K562 (cell line): ENCODE results near the gene MYO3B. TPM values are rescaled to one million over a fixed set of nuclear protein-coding genes. Genes with fewer than 3 reads are reported as not detected.

Experiments
- ATAC-seq: fragments of 200-7000 bp; cut with Tn5 transposase; 3 replicates; pipeline ENCODE4 v1.9.1; 2020; ENCODE audit warnings: moderate library complexity
- BruUV-seq: library from RNA; stranded (reverse); fragments of 400-500 nt; replicated peaks from 2 replicates; lab custom pipeline; 2021; lab: Mats Ljungman, UMichigan
- CTCF ChIA-PET: fragments of 300-600 bp; formaldehyde crosslinking; extraction: SDS; loops from one replicate; lab custom pipeline; 2021; ENCODE audit warnings: low intra/inter-chr PET ratio; lab: Yijun Ruan, JAX
- POLR2A ChIA-PET: fragments of 300-600, 350-650 bp; sonication (Branson Sonifier 250); formaldehyde crosslinking; extraction: SDS; loops from one replicate; lab custom pipeline; 2021; ENCODE audit warnings: antibody characterized with exemption, inconsistent platforms; lab: Yijun Ruan, JAX
- DNase-seq, 4 experiments: peaks; one replicate each; pipeline versions ENCODE4 v3.0.0 to v3.0.0-alpha.2; 2011 to 2018; ENCODE audit warnings: low spot score in 3 of 4, mixed read lengths in 3 of 4; ENCODE audit errors: extremely low read depth in 1 of 4
- FAIRE-seq: peaks from 2 replicates; lab custom pipeline; 2011; peaks lifted over from hg19 to GRCh38; lab: Jason Lieb, UNC
- H2AFZ ChIP-seq: 2 replicates; pipeline ENCODE4 v1.6.0; 2011; ENCODE audit warnings: low read depth, low read length, control low read depth, inconsistent platforms
- H3K27ac ChIP-seq: fragments of 200-600 bp; 3 replicates; pipeline ENCODE4 v1.8.0; 2011; ENCODE audit warnings: low read depth, mild to moderate bottlenecking, control low read depth, inconsistent platforms, low read length, moderate library complexity, mixed read lengths; ENCODE audit errors: extremely low read depth
- H3K27me3 ChIP-seq, 2 experiments: fragments of 300-600 bp in 1 of 2; 2 replicates in 1 of 2; 3 replicates in 1 of 2; pipeline versions ENCODE4 v1.6.0 to v1.8.0; 2011; ENCODE audit warnings: inconsistent platforms in 2 of 2, low read length in 2 of 2, mild to moderate bottlenecking in 1 of 2, mixed read lengths in 1 of 2, moderate library complexity in 1 of 2; ENCODE audit not compliant: control insufficient read depth in 2 of 2, insufficient read depth in 2 of 2
- H3K36me3 ChIP-seq: fragments of 300-600 bp; 3 replicates; pipeline ENCODE4 v1.8.0; 2011; ENCODE audit warnings: mild to moderate bottlenecking, low read length, inconsistent platforms; ENCODE audit not compliant: control insufficient read depth, insufficient read depth
- H3K4me1 ChIP-seq, 2 experiments: fragments of 200-600 bp in 1 of 2; replicated peaks in 1 of 2; 2 replicates in 1 of 2; 3 replicates in 1 of 2; pipeline versions ENCODE4 v1.5.1 to v1.8.0; 2011; ENCODE audit warnings: inconsistent platforms in 2 of 2, low read length in 2 of 2, mild to moderate bottlenecking in 1 of 2, mixed read lengths in 1 of 2, moderate library complexity in 1 of 2; ENCODE audit not compliant: control insufficient read depth in 2 of 2, insufficient read depth in 2 of 2
- H3K4me2 ChIP-seq: 2 replicates; pipeline ENCODE4 v1.6.1; 2011; ENCODE audit warnings: low read length, control low read depth, inconsistent platforms, mixed read lengths; ENCODE audit not compliant: insufficient read depth
- H3K4me3 ChIP-seq: fragments of 200-600 bp; sonication (generic), shearing (Covaris generic); 2 replicates; pipeline ENCODE4 v1.5.1; 2016; ENCODE audit warnings: control low read depth, inconsistent platforms
- H3K79me2 ChIP-seq: fragments of 200-600 bp; 3 replicates; pipeline ENCODE4 v1.8.0; 2011; ENCODE audit warnings: low read length, inconsistent platforms; ENCODE audit not compliant: control insufficient read depth, insufficient read depth
- H3K9ac ChIP-seq, 2 experiments: 2 replicates each; pipeline versions ENCODE4 v1.6.0 to v1.6.1; 2011; ENCODE audit warnings: low read depth in 2 of 2, low read length in 2 of 2, control low read depth in 1 of 2, inconsistent platforms in 1 of 2, mild to moderate bottlenecking in 1 of 2, mixed read lengths in 1 of 2; ENCODE audit not compliant: insufficient read depth in 1 of 2
- H3K9me1 ChIP-seq: one replicate; pipeline ENCODE4 v1.6.0; 2011; ENCODE audit warnings: inconsistent platforms, mild to moderate bottlenecking, low read length, moderate library complexity; ENCODE audit not compliant: control insufficient read depth, insufficient read depth
- H3K9me3 ChIP-seq: replicated peaks from 2 replicates; pipeline ENCODE4 v1.5.1; 2011; ENCODE audit warnings: low read depth, low read length, inconsistent platforms; ENCODE audit not compliant: control insufficient read depth, insufficient read depth
- H4K20me1 ChIP-seq: replicated peaks from 2 replicates; pipeline ENCODE4 v1.6.1; 2011; ENCODE audit warnings: low read length, inconsistent platforms, mixed read lengths; ENCODE audit not compliant: control insufficient read depth, insufficient read depth
- CEBPB ChIP-seq: fragments of 450-650 bp; IDR thresholded peaks from 2 replicates; pipeline ENCODE4 v1.6.1; 2016; ENCODE audit warnings: missing genetic modification characterization, missing compliant biosample characterization
- ESRRA ChIP-seq: fragments of 450-650 bp; IDR thresholded peaks from 2 replicates; pipeline ENCODE4 v1.6.1; 2014; ENCODE audit warnings: low read depth, mild to moderate bottlenecking, moderate library complexity, borderline replicate concordance
- HMG20A ChIP-seq: fragments of 450-650 bp; formaldehyde crosslinking; conservative IDR thresholded peaks from 2 replicates; pipeline ENCODE4 v1.4.0; 2020; ENCODE audit warnings: mild to moderate bottlenecking, mixed read lengths
- KLF1 ChIP-seq: fragments of 450-650 bp; IDR thresholded peaks from 2 replicates; pipeline ENCODE4 v1.6.1; 2016; ENCODE audit warnings: missing genetic modification characterization, missing compliant biosample characterization
- PTTG1 ChIP-seq: fragments of 450-650 bp; IDR thresholded peaks from 2 replicates; pipeline ENCODE4 v1.6.1; 2016; ENCODE audit warnings: low read depth, mild to moderate bottlenecking, missing genetic modification characterization, missing compliant biosample characterization
- RBM25 ChIP-seq: fragments of 200-400 bp; formaldehyde crosslinking; IDR thresholded peaks from 2 replicates; pipeline ENCODE4 v1.6.1; 2018; ENCODE audit warnings: low read length, low read depth, moderate library complexity; ENCODE audit not compliant: severe bottlenecking
- ZBTB17 ChIP-seq: fragments of 450-650 bp; formaldehyde crosslinking; IDR thresholded peaks from 2 replicates; pipeline ENCODE4 v1.4.0; 2020; ENCODE audit warnings: mild to moderate bottlenecking
- ZFX ChIP-seq: sonication (generic); formaldehyde crosslinking; IDR thresholded peaks from 2 replicates; pipeline ENCODE4 v1.8.0; 2022; ENCODE audit warnings: mild to moderate bottlenecking, missing genetic modification reagents, moderate library complexity
- ZNF3 ChIP-seq: fragments of 250-450 bp; sonication (Bioruptor Pico); IDR thresholded peaks from 2 replicates; pipeline ENCODE4 v1.5.0; 2021; ENCODE audit warnings: mild to moderate bottlenecking, moderate library complexity
- WGBS: fragments of 100-300 bp; shearing (Covaris generic); methylation state at CpG from one replicate; pipeline ENCODE4 v1.1.6; 2016; ENCODE audit warnings: low coverage, mixed read lengths; ENCODE audit not compliant: insufficient coverage; ENCODE audit errors: missing lambda C conversion rate; 5-methylcytosine and 5-hydroxymethylcytosine counted together
- in situ Hi-C: fragments of 300-500 bp; cut with MboI; formaldehyde crosslinking; loops from 4 replicates; pipeline ENCODE4 v1.15.0; 2018; ENCODE audit warnings: inconsistent platforms, mixed read lengths
- intact Hi-C: fragments of 100-400 bp; cut with micrococcal nuclease; formaldehyde crosslinking; loops from 2 replicates; pipeline ENCODE4 v1.14.2; 2022
- polyA plus RNA-seq, 8 experiments: library from polyadenylated mRNA; depleted of rRNA in 4 of 8; stranded (reverse) in 5 of 8; unstranded in 3 of 8; fragments of >200 nt; fragmentation: Nextera tagmentation in 2 of 8; fragmentation: Illumina TruSeq in 1 of 8; extraction: Ambion mirVana in 2 of 8; extraction: Trizol in 1 of 8; gene quantifications; 2 replicates each; pipeline versions ENCODE4 v1.2.1 to v1.2.3, GENCODE V29; 2011 to 2014; ENCODE audit warnings: inconsistent platforms in 1 of 8, missing spikeins in 1 of 8
- total RNA-seq, 7 experiments: library from RNA; depleted of rRNA in 6 of 7; stranded (reverse); fragments of >200 nt in 6 of 7; fragmentation: Illumina TruSeq in 2 of 7; extraction: Trizol in 2 of 7; gene quantifications; 2 replicates each; pipeline versions ENCODE4 v1.2.1 to v1.2.3, GENCODE V29; 2011 to 2021; ENCODE audit warnings: low replicate concordance in 1 of 7
- TF ChIP-seq, protein P1 (sequence below): sonication (generic); formaldehyde crosslinking; IDR thresholded peaks from 2 replicates; pipeline ENCODE4 v1.8.1; 2022; ENCODE audit warnings: missing genetic modification reagents
- TF ChIP-seq, protein P2 (sequence below): sonication (generic); formaldehyde crosslinking; IDR thresholded peaks from 2 replicates; pipeline ENCODE4 v1.8.0; 2022; ENCODE audit warnings: mild to moderate bottlenecking, low read depth, missing genetic modification reagents
- TF ChIP-seq, protein P3 (sequence below): fragments of 250-450 bp; sonication (Bioruptor Pico); IDR thresholded peaks from 2 replicates; pipeline ENCODE4 v1.4.0; 2020; ENCODE audit warnings: borderline replicate concordance

The MYO3B gene
- total and polyA plus RNA-seq, 9 of the 15 experiments (the other 6 are each of a cell fraction or from before 2014, with no cell fraction given), result 2.7 to 6.5 (median 3.6) TPM

DNA sequence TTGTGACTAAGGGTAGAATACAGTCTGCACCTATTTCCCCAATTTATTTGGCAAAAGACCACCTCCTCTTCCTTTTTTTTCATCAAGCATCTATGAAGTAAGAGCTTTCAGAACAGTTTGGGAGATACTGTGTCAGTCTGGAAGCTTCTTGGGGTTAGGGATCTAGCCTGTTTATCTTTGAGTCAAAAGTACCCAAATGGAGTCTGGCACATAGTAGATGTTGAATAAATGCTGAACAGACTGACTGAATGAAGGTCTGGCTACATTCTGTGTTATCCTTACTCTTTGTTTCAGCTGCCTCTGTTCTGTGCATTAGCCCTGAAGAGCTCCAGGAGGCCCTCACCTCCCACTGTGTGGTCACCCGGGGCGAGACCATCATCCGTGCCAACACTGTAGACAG lies 223.2 kb downstream of the MYO3B start:
- in situ Hi-C loops (no loop called here), intact Hi-C loops (loop anchor here (10.0 kb wide), 1 partner anchor 314 kb away; the partner anchor contains the start of gene SP5)
- Histone ChIP-seq H3K27ac (no peak overlapping the region), H4K20me1 (no peaks in the 10 kb centered on the region), H3K79me2 (no peaks in the 10 kb centered on the region), H3K4me3 (no peak overlapping the region), H3K4me2 (no peak overlapping the region), H3K27me3 (no peaks in the 10 kb centered on the region), H3K9me1 (no peaks in the 10 kb centered on the region), H3K9ac (no peak overlapping the region), H2AFZ (no peak overlapping the region), H3K4me1 (peaks cover 0 to 7% of the 10 kb centered on the region in 2 experiments; a peak in 1 of 5 replicates), H3K36me3 (no peaks in the 10 kb centered on the region), H3K9me3 (no peaks in the 10 kb centered on the region)
- TF ChIP-seq ZNF3 (CRISPR knock-in tag) (peak; percentile 86), RBM25 (peak; percentile 20)
- TF ChIP-seq, protein P1, sequence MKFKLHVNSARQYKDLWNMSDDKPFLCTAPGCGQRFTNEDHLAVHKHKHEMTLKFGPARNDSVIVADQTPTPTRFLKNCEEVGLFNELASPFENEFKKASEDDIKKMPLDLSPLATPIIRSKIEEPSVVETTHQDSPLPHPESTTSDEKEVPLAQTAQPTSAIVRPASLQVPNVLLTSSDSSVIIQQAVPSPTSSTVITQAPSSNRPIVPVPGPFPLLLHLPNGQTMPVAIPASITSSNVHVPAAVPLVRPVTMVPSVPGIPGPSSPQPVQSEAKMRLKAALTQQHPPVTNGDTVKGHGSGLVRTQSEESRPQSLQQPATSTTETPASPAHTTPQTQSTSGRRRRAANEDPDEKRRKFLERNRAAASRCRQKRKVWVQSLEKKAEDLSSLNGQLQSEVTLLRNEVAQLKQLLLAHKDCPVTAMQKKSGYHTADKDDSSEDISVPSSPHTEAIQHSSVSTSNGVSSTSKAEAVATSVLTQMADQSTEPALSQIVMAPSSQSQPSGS, result no peak
- CTCF ChIA-PET, result interaction anchor here (1.5 kb wide), 1 partner anchor 411 kb away, joined by 6 read pairs; no protein-coding TSS in a partner anchor
- 67% methylated on average over 3 of the region's 3 CpGs for WGBS
- no TSS peak for BruUV-seq
- POLR2A ChIA-PET, result interaction anchor here (0.7 kb wide), 1 partner anchor 21 kb away, joined by 3 read pairs; no protein-coding TSS in a partner anchor
- DNase-seq (no peak), FAIRE-seq (no peak), ATAC-seq (no peak)

DNA sequence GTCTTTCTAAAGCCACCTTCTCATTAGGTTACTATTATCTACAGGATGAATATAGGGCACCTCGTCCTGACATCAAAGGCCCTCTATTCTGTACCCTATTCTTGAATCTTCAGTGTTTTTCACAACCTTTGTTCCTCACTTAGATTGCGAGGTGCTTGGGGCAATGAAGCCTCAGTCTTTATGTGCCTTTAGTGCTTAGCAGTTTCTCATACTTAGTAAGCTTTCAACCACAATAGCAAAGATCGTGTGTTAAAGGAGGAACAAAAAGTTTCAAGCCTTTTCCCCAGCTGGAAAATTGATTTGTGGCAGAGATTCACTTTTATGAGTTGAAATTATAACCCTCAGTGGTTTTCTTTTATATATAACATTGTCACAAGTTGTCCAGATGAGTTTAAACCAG lies 226.9 kb downstream of the MYO3B start:
- intact Hi-C loops (loop anchor here (10.0 kb wide), 1 partner anchor 310 kb away; the partner anchor contains the start of gene SP5), in situ Hi-C loops (no loop called here)
- CTCF ChIA-PET, result no interaction called here
- BruUV-seq, result no TSS peak
- Histone ChIP-seq H3K36me3 (no peaks in the 10 kb centered on the region), H3K4me1 (peaks cover 0 to 2% of the 10 kb centered on the region in 2 experiments; a peak in 1 of 5 replicates), H3K79me2 (no peaks in the 10 kb centered on the region), H3K4me2 (no peak overlapping the region), H3K9me1 (no peaks in the 10 kb centered on the region), H3K4me3 (no peak overlapping the region), H3K9ac (no peak overlapping the region), H3K27me3 (no peaks in the 10 kb centered on the region), H3K27ac (no peak overlapping the region), H4K20me1 (no peaks in the 10 kb centered on the region), H2AFZ (no peak overlapping the region), H3K9me3 (no peaks in the 10 kb centered on the region)
- FAIRE-seq (no peak), DNase-seq (no peak), ATAC-seq (no peak)
- POLR2A ChIA-PET, result no interaction called here
- 15% methylated on average over 3 of the region's 3 CpGs for WGBS
- TF ChIP-seq KLF1 (tag) (no peak), ZBTB17 (CRISPR knock-in tag) (no peak), CEBPB (no peak), HMG20A (no peak), ESRRA (no peak), PTTG1 (tag) (no peak), ZFX (CRISPR knock-in tag) (no peak)
- TF ChIP-seq, protein P2, sequence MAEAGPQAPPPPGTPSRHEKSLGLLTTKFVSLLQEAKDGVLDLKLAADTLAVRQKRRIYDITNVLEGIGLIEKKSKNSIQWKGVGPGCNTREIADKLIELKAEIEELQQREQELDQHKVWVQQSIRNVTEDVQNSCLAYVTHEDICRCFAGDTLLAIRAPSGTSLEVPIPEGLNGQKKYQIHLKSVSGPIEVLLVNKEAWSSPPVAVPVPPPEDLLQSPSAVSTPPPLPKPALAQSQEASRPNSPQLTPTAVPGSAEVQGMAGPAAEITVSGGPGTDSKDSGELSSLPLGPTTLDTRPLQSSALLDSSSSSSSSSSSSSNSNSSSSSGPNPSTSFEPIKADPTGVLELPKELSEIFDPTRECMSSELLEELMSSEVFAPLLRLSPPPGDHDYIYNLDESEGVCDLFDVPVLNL, result no peak
- TF ChIP-seq, protein P3, sequence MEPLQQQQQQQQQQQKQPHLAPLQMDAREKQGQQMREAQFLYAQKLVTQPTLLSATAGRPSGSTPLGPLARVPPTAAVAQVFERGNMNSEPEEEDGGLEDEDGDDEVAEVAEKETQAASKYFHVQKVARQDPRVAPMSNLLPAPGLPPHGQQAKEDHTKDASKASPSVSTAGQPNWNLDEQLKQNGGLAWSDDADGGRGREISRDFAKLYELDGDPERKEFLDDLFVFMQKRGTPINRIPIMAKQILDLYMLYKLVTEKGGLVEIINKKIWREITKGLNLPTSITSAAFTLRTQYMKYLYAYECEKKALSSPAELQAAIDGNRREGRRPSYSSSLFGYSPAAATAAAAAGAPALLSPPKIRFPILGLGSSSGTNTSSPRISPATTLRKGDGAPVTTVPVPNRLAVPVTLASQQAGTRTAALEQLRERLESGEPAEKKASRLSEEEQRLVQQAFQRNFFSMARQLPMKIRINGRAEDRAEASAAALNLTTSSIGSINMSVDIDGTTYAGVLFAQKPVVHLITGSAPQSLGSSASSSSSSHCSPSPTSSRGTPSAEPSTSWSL (CRISPR knock-in tag), result no peak
